Prostate gland (tissue), 2 donors: ENCODE measurements around the gene ZFAND3.

Experiments used
- CTCF ChIP-seq, 4 experiments: fragments of 200-600 bp in 2 of 4; fragments of 450-650 bp in 2 of 4; sonication (generic) in 2 of 4; IDR thresholded peaks; 1 replicate in 3 of 4; 2 replicates in 1 of 4; pipeline ENCODE4 v1.5.1; 2016 to 2019; ENCODE audit warnings: antibody characterized with exemption in 4 of 4, mild to moderate bottlenecking in 2 of 4, moderate library complexity in 2 of 4
- POLR2A ChIP-seq: fragments of 450-650 bp; IDR thresholded peaks from one replicate; pipeline ENCODE4 v1.6.1; 2016; ENCODE audit warnings: antibody characterized with exemption, mild to moderate bottlenecking

- TF ChIP-seq CTCF (IDR thresholded peaks at IDR 0.05) (no peak), POLR2A (no peak)
Observed at GRCh38 chr6:38078671-38079070, 259.1 kb downstream of the ZFAND3 start.
